Motor neuron (in vitro differentiated cells): ENCODE measurements around the gene PPARD. TPM values are rescaled to one million over a fixed set of nuclear protein-coding genes. Genes with fewer than 3 reads are reported as not detected.
"Not testable (repeated sequence)": the region's sequence is repeated elsewhere in the genome, so short reads cannot be mapped to it uniquely, and the experiment has no call there.

Experiments used
- ATAC-seq, 8 experiments: fragments of 200-7000 bp; cut with Tn5 transposase; replicated peaks in 6 of 8; 2 replicates each; pipeline ENCODE4 v1.8.0; 2021; ENCODE audit warnings: mild to moderate bottlenecking in 8 of 8, moderate library complexity in 8 of 8
- H3K27ac ChIP-seq, 2 donors: fragments of 250-450 bp; sonication (Bioruptor Pico); 2 replicates each; pipeline ENCODE4 v1.9.0; 2021; ENCODE audit warnings: antibody characterized with exemption in 2 of 2, mild to moderate bottlenecking in 2 of 2, moderate library complexity in 1 of 2
- H3K4me1 ChIP-seq, 2 donors: fragments of 250-450 bp; sonication (Bioruptor Pico); replicated peaks in 1 of 2; 2 replicates each; pipeline ENCODE4 v1.6.1; 2021; ENCODE audit warnings: antibody characterized with exemption in 2 of 2, mild to moderate bottlenecking in 2 of 2, moderate library complexity in 1 of 2
- H3K4me3 ChIP-seq, 5 donors: fragments of 250-450 bp; sonication (Bioruptor Pico); 2 replicates each; pipeline ENCODE4 v1.9.0; 2021; ENCODE audit warnings: antibody characterized with exemption in 5 of 5, mild to moderate bottlenecking in 5 of 5, moderate library complexity in 4 of 5
- WGBS, 10 experiments: fragments of 450-650 bp; shearing (Covaris generic); methylation state at CpG; one replicate each; pipeline ENCODE4 v1.0.0; 2022; 5-methylcytosine and 5-hydroxymethylcytosine counted together
- in situ Hi-C, 9 experiments: fragments of 400-800 bp; cut with MboI; loops; one replicate each; pipeline ENCODE4 v1.15.0; 2021; ENCODE audit warnings: low sequenced_read_pairs in 9 of 9, low pct_unique_long_range_greater_than_20kb in 2 of 9; ENCODE audit not compliant: unreplicated experiment in 9 of 9
- total RNA-seq, 8 experiments: library from RNA; unstranded; fragments of 300-600 nt; gene quantifications; 2 replicates each; pipeline versions ENCODE4 v1.2.3 to v1.2.4, GENCODE V29; 2022

The PPARD gene
- total RNA-seq, 8 experiments from 2014 or later, result 2.9 to 17.1 (median 8.1) TPM

DNA sequence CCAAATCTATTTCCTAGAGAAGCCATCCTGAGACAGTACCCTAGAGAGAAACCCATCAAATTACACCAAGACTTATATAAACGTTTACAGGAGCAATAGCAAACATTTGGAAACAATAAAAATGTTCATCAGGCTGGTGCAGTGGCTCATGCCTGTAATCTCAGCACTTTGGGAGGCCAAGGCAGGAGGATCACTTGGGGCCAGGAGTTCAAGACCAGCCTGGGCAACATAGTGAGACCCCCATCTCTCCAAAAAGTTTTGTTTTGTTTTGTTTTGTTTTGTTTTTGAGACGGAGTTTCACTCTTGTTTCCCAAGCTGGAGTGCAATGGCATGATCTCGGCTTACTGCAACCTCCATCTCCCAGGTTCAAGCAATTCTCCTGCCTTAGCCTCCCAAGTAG is 90.3 kb downstream of the PPARD start:
- H3K4me3 ChIP-seq, H3K27ac ChIP-seq, ATAC-seq, H3K4me1 ChIP-seq: not testable (repeated sequence)
- in situ Hi-C loops, result loop anchor here in 1 of 9 experiments (25.0 kb wide), 1 partner anchor 95 kb away; the partner anchor contains the start of gene PPARD
- 0 to 79% (median 50%) methylated on average over 1 to 3 of the region's 3 CpGs; no CpG with 5 or more reads in 3 of the 10 experiments for WGBS, 10 experiments

DNA sequence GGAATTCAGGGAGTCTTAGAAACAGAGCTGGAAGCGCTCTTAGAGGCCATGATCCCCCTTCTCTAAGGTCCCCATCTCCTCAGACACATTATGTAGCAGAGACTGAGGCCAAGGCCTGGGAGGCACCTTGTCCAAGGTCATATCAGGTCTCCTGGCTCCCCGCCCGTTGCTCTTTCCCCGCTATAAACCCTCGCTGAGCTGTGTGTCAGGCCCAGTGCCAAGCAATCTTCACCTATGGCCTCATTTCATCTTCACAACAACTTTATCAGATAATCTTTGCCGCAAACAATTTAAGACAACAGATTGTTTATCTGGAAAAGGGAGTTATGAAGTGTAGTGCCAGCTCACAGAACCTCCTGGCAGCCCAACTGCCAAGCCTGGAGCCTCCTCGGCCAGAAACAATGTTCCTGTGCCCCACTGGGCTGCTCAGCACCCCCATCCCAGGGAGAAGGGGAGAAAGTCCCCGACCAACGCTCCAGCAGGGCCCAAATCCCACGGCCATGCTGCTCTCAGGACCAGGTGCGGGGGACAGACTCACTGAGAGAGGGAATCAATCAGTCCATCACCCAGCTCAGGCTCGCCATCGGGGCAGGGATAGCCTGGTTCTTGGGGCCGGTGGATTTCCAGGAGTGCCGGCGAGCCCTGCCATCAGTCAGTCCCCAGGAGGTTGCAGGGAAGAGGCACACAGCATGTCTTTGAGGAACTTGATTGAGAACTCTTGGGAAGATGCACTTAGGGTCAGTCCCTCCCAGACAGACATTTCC is 92.9 kb downstream of the PPARD start:
- ATAC-seq, result no peak
- 85 to 100% (median 90%) methylated on average over 1 to 8 of the region's 16 CpGs; no CpG with 5 or more reads in 3 of the 10 experiments for WGBS, 10 experiments
- Histone ChIP-seq H3K4me1 (no peaks in the 10 kb centered on the region), H3K27ac (no peak overlapping the region), H3K4me3 (no peak overlapping the region)
- in situ Hi-C loops, result loop anchor here in 1 of 9 experiments (25.0 kb wide), 1 partner anchor 98 kb away; the partner anchor contains the start of gene PPARD

DNA sequence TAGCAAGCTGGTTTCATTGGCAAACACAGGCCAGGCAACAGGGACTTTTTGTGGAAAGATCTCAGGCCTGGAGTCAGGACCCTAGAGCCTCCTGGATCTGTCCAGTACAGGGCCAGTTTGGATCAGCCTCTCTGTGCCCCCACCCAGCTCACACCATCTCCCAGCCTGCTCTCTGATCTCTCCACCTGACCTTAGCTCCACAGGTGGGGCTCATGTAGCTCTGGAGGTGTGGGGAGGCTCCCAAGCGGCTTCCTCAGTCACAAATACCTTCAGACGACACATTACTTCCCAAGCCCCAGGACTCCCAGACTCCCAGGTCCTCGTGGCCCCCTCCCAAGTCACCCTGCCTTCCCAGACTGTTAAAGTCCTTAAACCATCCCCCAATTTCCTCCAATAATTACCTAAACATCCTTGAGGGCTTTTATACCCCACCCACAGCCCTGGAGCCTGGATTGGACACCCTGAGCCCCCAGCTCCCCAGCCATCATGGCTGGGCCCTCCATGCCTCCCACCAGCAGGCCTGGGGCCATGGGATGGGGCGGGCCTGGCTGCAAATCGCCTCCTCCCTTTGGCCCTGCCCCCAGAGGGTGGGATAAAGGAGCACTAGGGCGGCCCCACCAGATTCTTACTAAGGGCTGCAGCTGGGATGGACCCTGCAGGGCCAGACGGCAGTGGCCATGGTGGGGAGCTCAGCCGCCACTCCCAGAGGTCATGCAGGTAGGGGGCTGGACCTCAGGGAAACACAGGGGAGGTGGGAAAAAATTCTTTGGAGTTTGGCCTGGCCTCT is 93.9 kb downstream of the PPARD start:
- peak in 2 of 8 experiments; percentile 62 to 69 for ATAC-seq
- Histone ChIP-seq H3K4me3 (no peak overlapping the region), H3K4me1 (no peaks in the 10 kb centered on the region), H3K27ac (no peak overlapping the region)
- in situ Hi-C loops, result loop anchor here in 1 of 9 experiments (25.0 kb wide), 1 partner anchor 99 kb away; the partner anchor contains the start of gene PPARD
- 73 to 80% (median 75%) methylated on average over 1 to 2 of the region's 8 CpGs; no CpG with 5 or more reads in 7 of the 10 experiments for WGBS, 10 experiments

DNA sequence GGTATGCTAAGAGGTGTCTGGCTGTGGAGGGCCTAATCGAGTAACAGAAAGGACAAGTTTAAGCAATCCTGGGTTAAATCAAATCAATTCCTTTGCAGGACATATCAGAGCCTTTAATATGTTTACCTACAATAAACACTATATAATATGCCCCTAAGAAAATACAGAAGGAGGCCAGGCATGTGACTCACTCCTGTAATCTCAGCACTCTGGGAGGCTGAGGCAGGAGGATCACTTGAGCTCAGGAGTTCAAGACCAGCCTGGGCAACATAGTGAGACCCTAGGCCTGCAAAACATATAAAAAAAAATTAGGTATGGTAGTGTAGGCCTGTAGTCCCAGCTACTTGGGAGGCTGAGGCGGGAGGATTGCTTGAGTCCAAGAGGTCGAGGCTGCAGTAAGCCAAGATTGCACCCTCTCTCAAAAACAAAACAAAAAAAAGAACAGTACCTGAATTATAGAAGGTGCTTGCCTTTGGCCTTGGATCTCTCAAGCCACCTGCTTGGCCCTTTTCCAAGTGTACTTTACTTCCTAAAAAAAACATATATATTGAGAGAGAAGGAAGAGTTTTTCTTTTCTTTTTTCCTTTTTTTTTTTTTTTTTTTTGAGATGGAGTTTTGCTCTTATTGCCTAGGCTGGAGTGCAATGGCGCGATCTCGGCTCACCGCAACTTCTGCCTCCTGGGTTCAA is 96.2 kb downstream of the PPARD start:
- H3K4me3 ChIP-seq, H3K27ac ChIP-seq, H3K4me1 ChIP-seq, ATAC-seq: not testable (repeated sequence)
- in situ Hi-C loops, result loop anchor here in 1 of 9 experiments (25.0 kb wide), 1 partner anchor 101 kb away; the partner anchor contains the start of gene PPARD
- 78 to 100% (median 100%) methylated on average over 1 to 3 of the region's 7 CpGs; no CpG with 5 or more reads in 3 of the 10 experiments for WGBS, 10 experiments

DNA sequence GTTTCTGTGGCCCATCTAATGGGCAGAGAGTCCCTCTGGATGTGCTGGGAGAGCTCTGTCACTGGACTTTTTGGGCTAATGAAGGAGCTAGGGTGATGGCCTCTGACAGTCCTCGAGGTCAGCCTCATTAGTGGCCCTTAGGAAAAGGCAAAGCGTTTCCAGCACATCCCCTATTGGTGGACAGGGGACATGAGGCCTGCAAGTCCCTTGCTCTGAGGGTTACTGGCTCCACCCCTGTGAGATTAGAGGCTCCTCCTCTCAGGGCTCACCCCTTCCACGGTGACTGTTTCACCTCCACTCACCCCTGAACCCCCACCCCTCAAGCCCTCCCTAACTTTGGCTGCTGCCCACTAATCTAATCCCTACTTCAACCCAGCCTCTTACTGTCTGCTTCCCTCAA is 97.0 kb downstream of the PPARD start:
- 10 to 80% methylated on average over 1 to 2 of the region's 3 CpGs; no CpG with 5 or more reads in 8 of the 10 experiments for WGBS, 10 experiments
- no peaks in the 10 kb centered on the region for H3K4me1 ChIP-seq
- no peak overlapping the region for H3K27ac ChIP-seq
- no peak for ATAC-seq
- in situ Hi-C loops, result loop anchor here in 1 of 9 experiments (25.0 kb wide), 1 partner anchor 102 kb away; the partner anchor contains the start of gene PPARD
- H3K4me3 ChIP-seq, result no peak overlapping the region

DNA sequence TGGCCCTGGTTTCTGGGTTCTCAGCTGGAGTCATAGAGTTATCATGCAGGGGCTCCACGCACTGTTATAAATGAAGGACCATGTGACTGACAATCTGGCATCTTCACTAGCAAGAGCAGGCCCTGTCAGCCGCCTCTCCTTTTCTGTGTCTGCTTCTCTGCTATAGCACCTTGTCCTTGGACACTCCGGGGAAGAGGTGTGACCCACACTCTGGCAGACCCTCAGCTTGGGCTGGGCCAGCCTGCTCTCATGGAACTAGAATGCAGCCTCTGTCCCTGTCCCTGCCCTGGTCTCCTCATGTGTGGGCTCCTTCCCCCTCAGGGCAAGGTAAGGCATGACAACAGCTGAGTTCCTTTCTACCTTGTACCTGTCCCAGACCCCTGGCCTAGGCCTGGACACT is 98.8 kb downstream of the PPARD start:
- no peak overlapping the region for H3K27ac ChIP-seq
- WGBS, 10 experiments, result 80 to 100% (median 100%) methylated on average over 1 to 2 of the region's 3 CpGs; no CpG with 5 or more reads in 5 of the 10 experiments
- in situ Hi-C loops, result loop anchor here in 3 of 9 experiments (10.0 to 25.0 kb wide), 2 partner anchors 96 to 104 kb away; partner anchors contain the start of gene PPARD (in 3 of the 3)

DNA sequence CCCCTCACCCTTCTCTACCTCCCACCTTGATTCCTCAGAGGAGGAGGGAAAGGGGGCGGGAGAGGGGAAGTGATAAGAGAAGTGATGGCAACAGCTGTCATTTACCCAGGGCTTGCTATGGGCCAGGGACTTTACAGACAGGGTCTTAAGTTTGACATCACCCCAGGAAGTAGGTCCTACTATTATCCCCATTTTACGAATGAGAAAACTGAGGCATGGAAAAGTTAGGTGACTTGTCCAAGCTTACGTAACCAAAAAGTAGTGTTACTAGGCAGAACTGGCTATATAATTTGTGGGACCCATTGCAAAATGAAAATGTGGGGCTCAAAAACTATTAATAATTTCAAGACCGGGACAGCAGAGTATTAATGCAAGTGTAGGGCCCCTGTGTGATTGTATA is 99.3 kb downstream of the PPARD start:
- no peak overlapping the region for H3K27ac ChIP-seq
- H3K4me1 ChIP-seq, result no peaks in the 10 kb centered on the region
- no peak overlapping the region for H3K4me3 ChIP-seq
- 70 to 100% (median 80%) methylated on average over 1 to 4 of the region's 4 CpGs; no CpG with 5 or more reads in 4 of the 10 experiments for WGBS, 10 experiments
- in situ Hi-C loops, result loop anchor here in 3 of 9 experiments (10.0 to 25.0 kb wide), 2 partner anchors 97 to 104 kb away; partner anchors contain the start of gene PPARD (in 3 of the 3)
- ATAC-seq, result no peak

More for the DNA sequence above, 98.8 kb downstream of the PPARD start:
- no peaks in the 10 kb centered on the region for H3K4me1 ChIP-seq
- H3K4me3 ChIP-seq, result no peak overlapping the region
- ATAC-seq, result no peak

DNA sequence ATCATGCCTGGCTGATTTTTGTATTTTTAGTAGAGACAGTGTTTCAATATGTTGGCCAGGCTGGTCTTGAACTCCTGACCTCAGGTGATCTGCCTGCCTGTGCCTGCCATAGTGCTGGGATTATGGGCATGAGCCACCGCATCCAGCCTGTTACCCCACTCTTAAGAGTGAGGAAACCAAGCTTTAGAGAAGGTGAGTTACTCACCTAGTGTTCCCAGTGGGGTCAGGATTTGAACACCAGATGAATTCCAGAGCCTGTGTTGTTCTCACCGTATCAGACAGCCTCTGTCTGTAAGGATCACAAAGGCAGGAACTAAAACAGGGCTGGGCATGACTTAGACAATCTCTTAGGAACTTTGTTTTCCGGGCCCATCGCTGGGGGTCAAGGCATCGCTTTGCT is 100.3 kb downstream of the PPARD start:
- in situ Hi-C loops, result loop anchor here in 3 of 9 experiments (10.0 to 25.0 kb wide), 2 partner anchors 98 to 105 kb away; partner anchors contain the start of gene PPARD (in 3 of the 3)
- Histone ChIP-seq H3K4me3 (no peak overlapping the region), H3K27ac (no peak overlapping the region), H3K4me1 (no peaks in the 10 kb centered on the region)
- no peak for ATAC-seq
- WGBS, 10 experiments, result 40 to 100% (median 78%) methylated on average over 1 to 4 of the region's 5 CpGs; no CpG with 5 or more reads in 3 of the 10 experiments

DNA sequence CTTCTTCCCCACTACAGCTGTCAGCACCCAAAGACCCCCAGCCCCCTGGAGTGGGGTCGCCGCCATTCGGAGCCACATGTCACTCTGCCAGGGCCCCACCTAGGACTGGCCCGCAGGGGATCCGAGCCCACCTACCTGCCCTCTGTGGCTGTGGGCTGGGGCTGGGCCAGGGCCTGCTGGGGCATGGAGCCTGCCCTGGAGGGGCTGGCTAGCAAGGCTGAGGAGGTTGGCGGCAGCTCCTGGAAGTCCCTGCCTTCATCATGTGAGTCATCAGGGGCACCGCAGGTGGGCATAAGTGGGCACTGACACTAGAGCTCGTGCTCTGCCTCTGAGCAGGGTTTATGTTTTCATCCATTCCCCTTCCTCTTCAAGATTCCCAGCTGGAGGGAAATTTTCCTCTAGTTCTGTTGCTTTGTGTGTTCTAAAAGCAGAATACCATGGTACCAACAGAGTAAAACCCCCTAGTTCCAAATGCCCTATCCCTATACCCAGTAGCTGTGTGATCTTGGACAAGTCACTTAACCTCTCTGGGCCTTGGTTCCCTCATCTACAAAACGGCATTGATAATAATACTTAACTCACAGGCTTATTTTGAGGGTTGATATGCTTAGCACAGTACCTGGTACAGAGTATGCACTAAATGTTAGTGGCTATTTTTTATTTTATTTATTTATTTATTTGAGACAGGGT is 101.1 kb downstream of the PPARD start:
- 40 to 100% (median 76%) methylated on average over 1 to 3 of the region's 9 CpGs; no CpG with 5 or more reads in 3 of the 10 experiments for WGBS, 10 experiments

DNA sequence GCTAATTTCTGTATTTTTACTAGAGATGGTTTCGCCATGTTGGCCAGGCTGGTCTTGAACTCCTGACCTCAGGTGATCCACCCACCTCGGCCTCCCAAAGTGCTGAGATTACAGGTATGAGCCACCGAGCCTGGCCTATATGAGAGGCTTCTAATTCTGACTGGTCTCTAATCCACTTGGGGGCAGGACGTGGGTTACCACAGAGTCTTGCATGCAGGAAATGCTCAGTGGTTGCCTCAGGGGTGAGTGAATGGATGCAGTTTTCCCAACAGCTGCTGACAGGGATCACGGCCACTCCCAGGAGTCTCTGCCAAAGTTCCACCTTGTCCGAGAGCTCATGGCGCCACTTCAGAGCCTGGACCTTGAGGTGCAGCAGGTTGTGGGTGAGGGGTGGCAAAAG is 103.3 kb downstream of the PPARD start:
- no peaks in the 10 kb centered on the region for H3K4me1 ChIP-seq
- H3K4me3 ChIP-seq, result no peak overlapping the region
- ATAC-seq, result peak in 2 of 8 experiments; percentile 21 to 35
- in situ Hi-C loops, result loop anchor here in 3 of 9 experiments (10.0 to 25.0 kb wide), 2 partner anchors 101 to 108 kb away; partner anchors contain the start of gene PPARD (in 3 of the 3)
- H3K27ac ChIP-seq, result no peak overlapping the region
- 40 to 92% (median 76%) methylated on average over 1 to 3 of the region's 7 CpGs; no CpG with 5 or more reads in 6 of the 10 experiments for WGBS, 10 experiments

More for the DNA sequence above, 101.1 kb downstream of the PPARD start:
- Histone ChIP-seq H3K4me1 (no peaks in the 10 kb centered on the region), H3K4me3 (no peak overlapping the region), H3K27ac (no peak overlapping the region)
- in situ Hi-C loops, result loop anchor here in 3 of 9 experiments (10.0 to 25.0 kb wide), 2 partner anchors 99 to 106 kb away; partner anchors contain the start of gene PPARD (in 3 of the 3)
- no peak for ATAC-seq

DNA sequence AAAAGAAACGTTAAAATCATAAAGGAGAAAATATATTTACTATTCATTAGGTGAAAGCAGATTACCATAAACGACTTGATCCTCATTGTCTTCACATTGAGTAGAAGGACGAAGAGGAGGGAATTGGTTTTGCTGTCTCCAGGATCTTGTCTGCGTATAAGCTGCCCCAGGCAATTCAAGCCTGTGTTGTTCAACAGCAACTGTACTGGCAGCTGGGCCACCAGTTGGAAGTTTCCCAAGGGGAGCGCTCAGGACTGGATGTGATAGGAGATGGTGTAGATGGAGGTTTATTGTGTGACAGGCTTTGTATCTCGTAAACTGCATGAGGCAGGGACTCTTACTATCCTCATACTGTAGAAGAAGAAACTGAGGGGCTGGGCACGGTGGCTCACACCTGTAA is 105.8 kb downstream of the PPARD start:
- Histone ChIP-seq H3K27ac (no peak overlapping the region), H3K4me1 (peaks cover under 1 to 2% of the 10 kb centered on the region in 2 donors), H3K4me3 (no peak overlapping the region)
- no peak for ATAC-seq
- 49 to 100% (median 78%) methylated on average over 1 to 6 of the region's 7 CpGs for WGBS, 10 experiments
- in situ Hi-C loops, result loop anchor here in 3 of 9 experiments (10.0 to 25.0 kb wide), 2 partner anchors 103 to 111 kb away; partner anchors contain the start of gene PPARD (in 3 of the 3)
